ENCODE results near the gene AP3M1.

Gene AP3M1

DNA sequence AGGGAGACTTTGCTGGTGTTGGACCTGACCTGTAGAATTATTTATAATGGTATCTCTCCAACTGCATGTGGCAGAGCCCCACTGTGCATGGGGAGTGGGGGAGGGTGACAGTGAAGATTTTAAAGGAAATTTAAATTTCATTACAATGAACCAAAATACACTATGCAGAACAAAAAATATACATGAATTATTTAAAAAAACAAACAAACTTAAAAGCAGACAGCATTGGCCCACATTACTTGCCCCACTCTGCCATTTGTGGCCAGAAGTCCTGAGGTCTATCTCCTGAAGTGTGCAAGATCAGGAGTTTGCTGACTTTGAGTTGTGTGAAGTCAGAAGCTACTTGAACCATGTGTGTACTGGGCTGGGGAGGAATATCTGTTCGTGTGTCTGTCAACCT lies 40.5 kb downstream of the AP3M1 start:
- no peak for DNase-seq

DNA sequence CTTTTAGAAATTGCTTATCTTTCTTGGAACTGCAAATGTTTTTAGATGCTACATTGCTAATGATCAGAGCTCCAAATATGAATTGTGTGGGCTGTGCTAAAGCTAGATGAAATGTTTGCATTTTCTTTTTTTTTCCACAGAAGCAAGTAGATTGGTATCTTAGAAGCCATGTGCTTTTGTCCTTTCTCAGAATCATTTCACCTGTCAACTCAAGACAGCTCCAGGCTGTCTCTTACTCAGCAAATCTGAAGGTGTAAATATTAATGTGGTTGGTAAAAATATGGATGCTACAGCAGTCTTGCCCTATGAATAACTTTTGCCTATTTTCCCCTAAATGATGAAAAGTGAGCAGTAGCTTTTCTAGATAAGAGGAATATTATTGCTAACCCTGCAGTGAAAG lies 41.2 kb downstream of the AP3M1 start:
- DNase-seq, result no peak

DNA sequence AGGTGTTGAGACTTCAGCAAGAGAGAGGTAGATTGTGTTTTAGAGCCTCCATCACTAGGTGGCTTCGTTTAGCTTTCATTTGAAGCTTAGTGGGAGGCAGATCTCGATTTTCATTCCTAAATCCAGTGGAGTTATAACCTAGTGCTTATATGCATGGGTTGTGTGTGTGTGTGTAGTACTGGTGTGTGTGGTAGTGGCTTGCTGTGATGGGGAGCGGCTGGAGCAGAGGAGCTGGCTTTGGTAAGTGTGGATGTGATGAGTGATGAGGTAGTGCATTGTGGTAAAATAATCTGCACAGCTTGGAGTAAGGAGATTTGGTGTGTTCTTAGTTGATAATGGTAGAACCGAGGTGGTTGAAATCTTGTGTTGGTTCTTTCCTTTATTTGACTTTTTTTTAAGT lies 43.2 kb downstream of the AP3M1 start:
- no peak for DNase-seq

DNA sequence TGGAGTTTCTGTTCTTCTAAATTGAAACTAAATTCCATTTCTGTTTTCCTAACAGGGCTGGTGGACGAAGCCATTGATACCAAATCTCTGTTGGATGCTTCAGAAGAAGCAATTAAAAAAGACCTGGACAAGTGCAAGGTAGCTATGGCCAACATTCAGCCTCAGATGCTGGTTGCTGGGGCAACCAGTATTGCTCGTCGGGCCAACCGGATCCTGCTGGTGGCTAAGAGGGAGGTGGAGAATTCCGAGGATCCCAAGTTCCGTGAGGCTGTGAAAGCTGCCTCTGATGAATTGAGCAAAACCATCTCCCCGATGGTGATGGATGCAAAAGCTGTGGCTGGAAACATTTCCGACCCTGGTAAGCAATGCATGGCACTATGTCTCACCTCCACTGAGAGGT lies 45.6 kb downstream of the AP3M1 start:
- DNase-seq, result no peak

DNA sequence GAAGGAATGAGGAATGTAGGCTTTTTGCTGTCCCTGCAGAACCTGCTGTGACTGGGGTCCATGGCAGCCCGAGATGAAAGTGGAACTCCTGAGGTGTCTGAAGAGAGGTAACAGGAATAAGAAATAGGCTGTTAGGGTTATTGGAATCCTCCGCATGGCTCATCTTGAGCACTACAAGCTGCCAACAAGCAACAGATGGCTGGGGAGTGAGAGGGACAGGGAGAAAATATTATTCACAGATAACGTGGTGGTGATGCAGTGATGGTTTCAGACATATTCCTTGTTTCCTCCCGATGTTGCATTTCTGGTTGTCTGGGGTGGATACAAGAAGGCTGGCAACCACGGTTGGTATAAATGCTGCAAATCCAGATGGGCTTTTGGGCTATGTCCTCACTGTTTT lies 46.1 kb downstream of the AP3M1 start:
- no peak for DNase-seq

DNA sequence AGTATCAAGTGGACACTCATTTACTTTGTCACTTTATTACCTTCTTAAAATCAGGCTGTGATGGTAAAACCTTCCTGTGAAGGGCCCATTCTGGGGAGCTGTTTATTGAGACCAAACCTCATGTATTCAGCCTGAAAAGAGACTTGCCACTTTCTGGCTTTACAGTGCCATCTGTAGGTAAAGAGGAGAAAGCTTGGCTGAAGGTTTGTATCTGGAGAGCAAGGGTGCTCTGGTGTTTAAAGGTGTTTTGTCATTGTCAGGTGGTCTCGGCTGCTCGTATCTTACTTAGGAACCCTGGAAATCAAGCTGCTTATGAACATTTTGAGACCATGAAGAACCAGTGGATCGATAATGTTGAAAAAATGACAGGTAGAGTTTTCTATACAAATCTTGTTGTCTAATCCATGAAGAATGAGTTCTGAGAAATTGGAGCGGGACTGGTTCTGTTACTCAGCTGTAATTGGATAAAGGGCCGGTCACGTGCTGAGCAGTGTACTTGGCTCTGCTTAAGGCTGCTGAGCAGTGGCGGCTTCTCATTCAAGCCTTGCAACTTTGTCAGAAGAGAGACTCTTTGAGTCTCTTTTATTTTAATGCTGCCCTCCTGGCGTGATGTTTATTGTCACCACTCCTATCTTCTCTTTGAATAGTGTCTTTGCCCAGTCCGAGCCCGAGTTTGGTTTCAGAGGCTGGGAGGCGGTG lies 46.9 kb downstream of the AP3M1 start:
- no peak for DNase-seq

DNA sequence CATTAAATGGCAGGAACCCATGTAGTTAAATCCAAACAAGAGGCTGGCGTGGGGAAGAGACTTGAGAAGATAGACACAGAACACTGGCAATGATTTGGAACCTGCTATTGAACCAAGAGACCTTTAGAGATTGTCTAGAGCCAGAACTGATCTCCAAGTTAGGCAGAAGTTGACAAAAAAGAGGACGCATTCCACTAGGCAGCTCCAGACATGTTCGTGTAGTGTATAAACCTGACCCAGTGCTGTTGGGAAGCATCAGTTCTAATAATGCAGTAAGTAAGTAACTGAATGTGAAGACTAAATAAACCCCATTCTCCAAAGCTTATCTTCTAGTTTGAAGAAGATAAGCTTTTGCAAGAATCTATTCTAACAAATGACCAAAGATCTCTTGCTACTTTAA lies 50.8 kb downstream of the AP3M1 start:
- no peak for DNase-seq

DNA sequence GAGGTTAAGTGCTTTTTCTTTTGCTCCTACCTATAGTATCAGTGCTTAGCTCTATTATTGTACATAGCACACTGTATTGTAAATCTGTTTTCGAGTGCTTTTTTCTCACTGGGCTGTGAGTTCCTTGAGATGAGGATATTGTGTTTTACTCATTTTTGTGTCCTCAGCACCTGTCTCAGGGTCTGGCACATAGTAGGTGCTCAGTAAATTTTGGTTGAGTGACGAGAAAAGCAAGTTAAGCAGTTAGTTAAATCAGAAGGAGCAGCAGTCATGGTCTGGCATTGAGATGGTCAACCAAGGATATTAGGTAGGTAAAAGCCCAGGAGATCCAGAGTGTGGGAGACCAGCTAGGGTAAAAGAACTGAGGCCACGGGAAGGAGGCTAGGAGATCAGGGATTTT lies 51.2 kb downstream of the AP3M1 start:
- no peak for DNase-seq

DNA sequence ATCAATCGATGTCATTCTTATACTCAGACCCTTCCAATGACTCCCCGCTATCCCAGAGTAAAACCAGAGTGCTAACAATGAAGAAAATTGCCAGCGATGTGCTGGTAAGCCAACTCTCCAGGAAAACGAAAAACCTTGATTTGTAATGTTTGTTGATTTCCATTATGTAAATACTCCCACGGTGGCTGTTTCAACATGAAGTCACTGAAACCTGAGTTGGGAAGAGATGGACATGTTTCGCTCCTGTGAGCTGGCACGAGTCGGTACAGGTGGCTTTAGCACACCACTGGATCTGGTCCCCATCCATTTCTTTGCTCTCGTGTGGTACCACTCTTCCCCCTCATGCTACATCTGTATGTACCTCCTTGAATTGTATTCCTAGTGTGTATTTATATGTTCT lies 52.9 kb downstream of the AP3M1 start:
- no peak for DNase-seq

DNA sequence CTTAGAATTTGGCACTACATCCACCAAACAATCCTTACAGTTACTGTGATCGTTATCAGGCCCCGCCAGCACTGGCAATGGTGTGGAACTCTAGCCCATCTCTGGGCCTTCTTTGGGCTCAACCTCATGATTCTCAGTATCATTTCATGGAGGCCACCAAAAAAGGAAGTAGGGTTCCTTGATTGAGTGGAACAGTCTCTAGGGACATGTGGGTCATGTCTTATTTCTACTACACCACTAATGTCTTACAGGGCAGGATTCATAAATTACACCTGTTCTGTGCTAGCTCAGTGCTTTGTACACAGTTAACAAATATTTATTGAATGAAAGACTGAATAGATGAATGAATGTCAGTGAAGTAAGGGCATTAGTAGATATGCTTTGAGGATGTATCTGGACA lies 53.9 kb downstream of the AP3M1 start:
- DNase-seq, result no peak

DNA sequence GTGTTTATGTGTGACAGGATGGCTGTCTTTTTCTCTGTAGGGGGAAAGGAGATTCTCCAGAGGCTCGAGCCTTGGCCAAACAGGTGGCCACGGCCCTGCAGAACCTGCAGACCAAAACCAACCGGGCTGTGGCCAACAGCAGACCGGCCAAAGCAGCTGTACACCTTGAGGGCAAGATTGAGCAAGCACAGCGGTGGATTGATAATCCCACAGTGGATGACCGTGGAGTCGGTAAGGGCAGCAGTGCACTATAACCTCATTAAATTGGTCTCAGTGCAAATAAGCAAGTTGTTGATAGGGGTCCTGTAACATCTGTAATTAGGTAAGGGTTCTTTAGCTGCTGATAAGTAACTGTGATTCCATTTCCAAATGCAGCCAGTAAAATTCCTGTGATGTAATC lies 56.4 kb downstream of the AP3M1 start:
- no peak for DNase-seq

DNA sequence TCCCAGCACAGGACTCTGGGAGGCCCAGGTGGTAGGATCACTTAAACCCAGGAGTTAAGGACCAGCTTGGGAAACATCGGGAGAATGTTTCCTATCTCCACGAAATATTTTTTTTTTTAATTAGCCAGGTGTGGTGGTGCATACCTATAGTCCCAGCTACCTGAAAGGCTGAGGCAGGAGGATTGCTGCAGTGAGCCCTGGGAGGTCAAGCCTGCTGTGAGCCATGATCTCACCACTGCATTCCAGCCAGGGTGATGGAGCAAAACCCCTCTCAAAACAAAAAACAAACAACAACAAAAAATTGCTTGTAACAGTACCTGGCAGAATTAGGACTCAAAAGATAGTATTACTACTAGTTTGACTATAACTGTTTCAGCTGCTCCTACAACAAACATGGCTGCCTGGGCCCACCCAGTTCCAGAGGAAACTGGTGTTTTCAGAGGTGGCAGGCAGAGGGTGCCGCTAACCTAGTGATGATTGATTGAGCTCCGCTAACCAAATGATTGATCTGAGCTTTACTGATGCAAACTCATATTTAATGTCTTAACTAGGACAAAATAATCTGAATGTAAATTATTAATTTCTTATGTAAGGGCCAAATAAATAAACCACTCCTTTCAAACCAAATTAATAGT lies 57.0 kb downstream of the AP3M1 start:
- DNase-seq, result no peak

DNA sequence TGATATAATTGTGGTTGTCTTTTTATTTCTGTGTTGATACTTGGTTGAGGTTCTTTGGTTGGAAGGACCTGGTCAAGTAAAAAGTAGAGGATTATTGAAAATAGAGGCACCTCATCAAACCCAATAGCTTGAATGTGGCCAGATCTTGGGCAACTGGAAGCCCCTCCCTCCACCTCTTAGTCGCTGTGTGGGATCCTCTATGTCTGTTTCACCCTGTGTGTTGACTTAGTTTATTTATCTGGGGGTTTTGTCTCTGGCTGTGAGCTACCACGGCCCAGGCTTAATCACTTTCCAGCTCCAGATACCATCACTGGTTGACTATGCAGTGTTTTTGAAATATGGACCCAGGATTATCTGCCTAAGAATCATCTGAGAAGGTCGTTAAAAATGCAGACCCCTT lies 58.3 kb downstream of the AP3M1 start:
- no peak for DNase-seq

DNA sequence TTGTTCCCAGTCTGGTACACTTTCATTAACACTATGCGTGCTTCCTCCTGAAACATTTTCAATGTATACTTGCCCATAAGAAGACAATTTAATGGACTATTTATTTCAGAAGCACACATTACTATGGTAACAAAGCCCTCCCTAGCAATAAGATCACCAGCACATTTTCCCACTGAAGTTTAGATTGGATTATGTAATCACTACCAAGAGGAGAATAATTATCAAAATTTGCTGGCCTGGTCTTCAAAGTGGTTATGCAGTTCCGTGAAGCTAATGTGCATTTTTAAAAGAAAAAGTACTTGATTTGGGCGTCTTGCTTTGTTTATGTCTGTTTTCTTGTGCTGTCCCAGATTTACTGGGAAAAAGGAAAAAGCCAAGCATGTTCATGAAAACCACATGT lies 61.9 kb downstream of the AP3M1 start:
- DNase-seq, result no peak

DNA sequence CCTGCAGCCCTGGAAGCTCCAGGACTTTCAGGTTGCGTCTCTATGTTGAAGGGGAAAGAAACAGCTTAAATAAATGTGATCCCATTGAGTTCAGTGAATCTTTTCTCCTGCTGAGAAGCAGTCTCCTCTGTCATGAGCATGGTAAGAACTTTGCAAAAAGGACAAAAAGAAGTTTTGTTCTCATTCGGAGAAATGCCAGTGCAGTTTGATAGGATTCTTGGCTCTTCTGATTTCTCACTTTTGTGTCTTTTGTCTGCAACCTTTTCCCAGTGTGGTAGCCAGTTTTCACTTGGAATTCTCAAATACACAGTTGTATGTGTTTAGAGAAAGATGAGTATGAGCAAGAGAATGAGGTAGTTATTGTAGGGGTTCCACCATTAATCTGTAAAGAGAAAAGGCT lies 64.3 kb downstream of the AP3M1 start:
- DNase-seq, result no peak

DNA sequence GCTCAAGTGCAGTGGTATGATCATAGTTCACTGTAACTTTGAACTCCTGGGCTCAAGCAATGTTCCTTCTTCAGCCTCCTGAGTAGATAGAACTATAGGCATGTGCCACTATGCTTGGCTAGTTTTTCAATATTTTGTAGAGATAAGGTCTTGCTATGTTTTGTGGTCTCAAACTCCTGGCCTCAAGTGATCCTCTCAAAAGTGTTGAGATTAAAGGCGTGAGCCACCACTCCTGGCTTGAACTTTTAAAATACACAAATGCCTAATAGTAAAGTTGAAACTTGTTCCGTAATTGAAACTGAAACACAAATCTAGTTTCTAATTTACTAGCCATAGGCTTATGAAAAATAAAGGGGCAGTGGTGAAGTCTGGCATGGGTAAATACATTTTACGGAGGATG lies 65.7 kb downstream of the AP3M1 start:
- no peak for DNase-seq

DNA sequence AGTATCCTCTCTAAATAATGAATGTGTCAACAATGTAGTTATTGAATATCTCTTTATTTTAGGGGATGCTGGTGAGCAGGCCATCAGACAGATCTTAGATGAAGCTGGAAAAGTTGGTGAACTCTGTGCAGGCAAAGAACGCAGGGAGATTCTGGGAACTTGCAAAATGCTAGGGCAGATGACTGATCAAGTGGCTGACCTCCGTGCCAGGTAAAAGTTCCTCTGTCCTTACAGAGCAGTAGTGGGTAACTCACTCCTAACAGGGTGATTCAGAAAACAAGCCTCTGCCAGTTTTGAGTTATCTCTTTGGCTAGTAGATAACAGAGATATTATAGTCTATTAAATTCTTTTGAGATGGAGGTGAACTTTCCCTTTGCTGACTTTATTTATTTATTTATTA lies 67.3 kb downstream of the AP3M1 start:
- no peak for DNase-seq

DNA sequence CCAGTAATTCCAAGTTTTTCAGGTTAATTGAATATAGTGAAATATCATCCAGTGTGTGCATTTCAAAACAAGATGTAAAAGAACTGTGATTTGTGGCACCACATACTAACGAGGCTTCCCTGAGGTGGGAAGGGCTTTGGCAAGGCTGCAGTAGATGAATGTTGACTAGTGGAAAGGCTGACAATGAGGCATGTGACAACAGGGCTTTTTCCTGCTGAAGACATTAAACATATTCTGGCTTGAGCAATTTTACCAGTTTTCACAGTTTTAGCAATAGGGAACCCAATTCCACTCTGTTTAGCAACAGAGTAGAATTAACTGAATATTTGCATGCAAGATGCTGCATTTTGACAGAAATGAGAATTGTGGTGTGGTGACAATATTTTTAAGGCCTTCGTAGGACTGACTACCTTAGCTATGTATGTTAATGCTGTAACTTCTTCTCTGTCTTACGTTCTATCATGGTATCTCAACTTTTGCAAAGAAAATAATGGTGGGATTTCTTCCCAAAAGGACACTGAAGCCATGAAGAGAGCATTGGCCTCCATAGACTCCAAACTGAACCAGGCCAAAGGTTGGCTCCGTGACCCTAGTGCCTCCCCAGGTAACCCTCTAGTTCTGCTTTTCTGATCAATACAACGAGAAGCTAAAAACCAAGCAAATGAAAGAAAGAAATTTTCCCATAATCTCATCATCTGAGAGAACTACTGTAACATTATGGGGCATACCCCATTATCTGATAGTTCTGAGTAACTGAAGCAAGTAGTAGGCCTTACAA lies 68.5 kb downstream of the AP3M1 start:
- DNase-seq, result no peak

DNA sequence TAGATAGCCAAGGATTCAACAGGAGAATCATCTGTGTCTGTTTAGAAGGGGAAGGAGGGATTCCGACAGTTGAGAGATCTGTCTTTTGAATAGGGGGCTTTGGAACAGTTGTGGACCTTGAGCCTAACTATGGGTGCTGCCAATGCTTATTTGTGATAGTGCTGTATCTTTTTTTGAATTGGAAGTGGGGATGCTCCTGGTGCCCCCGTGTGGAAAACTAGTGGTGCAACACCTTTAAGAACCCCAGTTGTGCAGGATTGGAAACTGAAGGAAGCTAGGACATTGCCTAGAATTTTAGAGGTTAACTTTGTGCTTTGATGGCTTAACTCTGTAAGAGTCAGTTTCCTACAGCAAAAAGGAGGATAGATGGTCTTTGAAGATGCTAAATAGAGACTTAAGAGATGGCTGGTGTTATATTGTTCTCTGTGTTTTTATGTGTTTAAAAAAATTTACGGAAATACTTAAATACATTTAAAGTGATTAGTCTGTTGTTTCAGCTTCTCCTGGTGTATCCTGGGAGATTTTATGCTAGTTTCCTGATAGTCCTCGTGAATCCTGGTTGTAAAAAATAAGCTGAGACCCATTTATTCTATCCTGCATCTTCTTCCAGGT lies 69.3 kb downstream of the AP3M1 start:
- no peak for DNase-seq

DNA sequence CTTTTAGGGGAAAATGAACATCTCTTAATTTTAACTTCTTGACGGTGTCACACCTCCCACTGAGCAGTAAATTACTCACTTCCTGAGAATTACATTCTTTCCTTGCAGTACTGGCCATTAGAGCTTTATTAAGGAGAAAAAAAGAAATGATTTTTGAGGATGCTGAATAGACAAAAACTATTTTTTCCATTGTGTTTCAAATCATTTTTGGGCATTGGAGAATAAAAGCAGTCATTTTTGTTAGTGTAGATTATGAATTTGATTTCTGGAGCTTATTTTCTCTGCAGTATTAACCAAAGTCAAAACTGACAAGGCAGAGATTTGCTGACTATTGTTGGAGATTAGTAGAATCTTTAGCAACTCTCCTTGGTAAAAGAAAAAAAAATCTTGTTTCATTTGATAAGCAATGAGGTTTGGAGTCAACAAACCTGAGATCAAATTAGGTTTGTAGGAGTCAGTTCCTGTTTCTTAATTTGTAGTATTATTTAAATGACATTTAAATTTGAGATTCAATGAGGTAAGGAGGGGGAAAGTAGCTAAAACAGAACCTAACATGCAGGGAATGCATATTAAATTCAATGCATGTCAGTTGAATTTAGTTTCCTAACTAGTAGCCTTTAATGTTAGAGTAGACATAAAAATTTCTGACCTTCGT lies 70.6 kb downstream of the AP3M1 start:
- no peak for DNase-seq

DNA sequence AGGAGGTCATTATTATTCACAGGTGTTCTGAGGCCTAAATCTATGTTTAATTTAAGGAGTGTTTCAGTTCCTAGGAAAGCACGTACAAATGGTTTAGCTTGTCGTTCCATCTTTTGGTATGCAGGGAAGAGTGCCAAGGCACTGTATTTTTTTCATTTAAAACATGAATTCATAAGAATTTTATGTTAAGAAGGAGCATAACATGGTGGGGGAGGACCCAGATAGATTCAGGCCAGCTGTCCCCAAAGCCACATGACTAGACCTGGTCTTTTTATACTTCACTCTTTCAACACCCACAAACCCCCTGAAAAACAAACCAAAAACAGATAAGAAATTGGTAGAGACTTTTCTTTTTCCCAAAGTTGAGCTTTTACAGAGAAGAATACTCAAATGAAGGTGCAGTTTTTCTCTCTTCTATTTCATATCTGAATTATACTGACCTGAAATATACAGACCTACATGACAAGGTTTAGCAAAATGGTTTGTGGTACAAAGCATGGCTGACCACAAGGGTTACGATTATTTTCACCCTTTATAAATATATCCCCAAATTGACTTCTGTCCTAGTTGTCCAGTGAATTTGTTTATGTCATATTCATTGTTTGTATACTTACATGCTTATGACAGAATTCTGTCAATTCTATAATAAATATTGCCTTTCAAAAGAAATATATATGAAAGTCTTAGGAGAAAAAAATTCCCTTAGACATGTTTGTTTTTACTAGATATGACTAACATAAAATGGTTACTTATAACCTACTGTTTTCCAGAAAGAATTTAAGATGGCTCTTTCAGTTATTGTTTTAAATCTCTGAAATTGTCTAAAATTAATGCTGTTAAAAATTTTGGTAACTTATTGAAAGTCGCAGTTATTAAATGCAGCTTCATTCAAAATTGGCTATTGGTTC lies 71.3 kb downstream of the AP3M1 start:
- DNase-seq, result no peak

DNA sequence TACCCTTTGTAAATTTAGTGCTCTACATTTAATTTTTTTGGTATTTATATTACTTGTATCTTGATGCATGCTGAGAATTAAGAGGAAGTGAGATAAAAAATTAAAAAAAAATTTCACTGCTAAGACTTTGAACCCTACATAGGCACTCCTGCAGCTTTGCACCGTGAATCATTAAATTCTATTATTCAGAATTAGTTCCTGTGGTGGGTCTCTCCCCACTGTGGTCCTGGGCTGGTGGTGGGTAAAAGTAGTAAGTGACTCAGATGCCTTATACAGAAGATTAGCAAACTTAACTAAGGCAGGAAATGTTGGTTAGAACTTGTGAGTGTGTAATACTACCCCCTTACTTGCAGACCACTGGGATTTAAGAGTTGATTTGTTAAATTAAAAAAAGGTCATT lies 72.6 kb downstream of the AP3M1 start:
- no peak for DNase-seq

Measured in NCI-H187 treated with DMSO at 0.1 percent for 48 hours (cell line).